B cell (primary cell): ENCODE data around the gene ISOC2. TPM values are rescaled to one million over a fixed set of nuclear protein-coding genes. Genes with fewer than 3 reads are reported as not detected.

Source experiments
- ATAC-seq: fragments of 200-7000 bp; cut with Tn5 transposase; one replicate; pipeline ENCODE4 v1.10.0; 2021; ENCODE audit warnings: low read depth, mild to moderate bottlenecking, moderate number of reproducible peaks, moderate library complexity
- CTCF ChIA-PET: fragments of 350-600 bp; sonication (Branson Sonifier 250); formaldehyde crosslinking; loops from one replicate; lab custom pipeline; 2021; ENCODE audit warnings: antibody characterized with exemption, inconsistent platforms; lab: Charles Lee
- POLR2A ChIA-PET: fragments of 350-600 bp; sonication (Branson Sonifier 250); formaldehyde crosslinking; loops from one replicate; lab custom pipeline; 2021; ENCODE audit warnings: antibody characterized with exemption; lab: Charles Lee
- DNase-seq: peaks from one replicate; pipeline ENCODE4 v3.0.0; 2013
- H2AFZ ChIP-seq: 2 replicates; pipeline ENCODE4 v1.6.1; 2012; ENCODE audit warnings: mild to moderate bottlenecking, low read depth, low read length; ENCODE audit not compliant: insufficient read depth, poor library complexity, severe bottlenecking
- H3K27ac ChIP-seq, 2 donors: 1 replicate in 1 of 2; 2 replicates in 1 of 2; pipeline ENCODE4 v1.5.1; 2012 to 2013; ENCODE audit warnings: low read length in 2 of 2, mild to moderate bottlenecking in 2 of 2, moderate library complexity in 1 of 2
- H3K27me3 ChIP-seq, 4 experiments: fragments of 200-600 bp in 1 of 4; sonication (generic) in 1 of 4; replicated peaks in 1 of 4; 1 replicate in 2 of 4; 2 replicates in 2 of 4; pipeline versions ENCODE4 v1.6.1 to v1.7.0; 2013 to 2016; ENCODE audit warnings: low read length in 3 of 4, mild to moderate bottlenecking in 2 of 4, mixed read lengths in 1 of 4, moderate library complexity in 1 of 4; ENCODE audit not compliant: insufficient read depth in 4 of 4, control insufficient read depth in 3 of 4; ENCODE audit errors: control extremely low read depth in 1 of 4
- H3K36me3 ChIP-seq, 2 experiments: replicated peaks in 1 of 2; 1 replicate in 1 of 2; 2 replicates in 1 of 2; pipeline versions ENCODE4 v1.6.1 to v1.7.1; 2013; ENCODE audit warnings: low read length in 1 of 2; ENCODE audit not compliant: insufficient read depth in 2 of 2, control insufficient read depth in 1 of 2; ENCODE audit errors: control extremely low read depth in 1 of 2, extremely low read depth in 1 of 2
- H3K4me1 ChIP-seq, 2 donors: fragments of 200-600 bp in 1 of 2; sonication (generic) in 1 of 2; 1 replicate in 1 of 2; 2 replicates in 1 of 2; pipeline versions ENCODE4 v1.5.1 to v1.6.1; 2013 to 2017; ENCODE audit warnings: low read length in 2 of 2; ENCODE audit not compliant: control insufficient read depth in 2 of 2, insufficient read depth in 2 of 2
- H3K4me2 ChIP-seq: replicated peaks from 2 replicates; pipeline ENCODE3; 2012; ENCODE audit warnings: mild to moderate bottlenecking, low read depth, low read length; ENCODE audit not compliant: poor library complexity, severe bottlenecking
- H3K4me3 ChIP-seq, 5 experiments: fragments of 200-600 bp in 1 of 5; sonication (generic) in 1 of 5; 1 replicate in 3 of 5; 2 replicates in 2 of 5; pipeline versions ENCODE4 v1.5.1 to v1.7.0; 2011 to 2016; ENCODE audit warnings: low read length in 4 of 5, mild to moderate bottlenecking in 4 of 5, low read depth in 2 of 5, control low read depth in 1 of 5, moderate library complexity in 1 of 5; ENCODE audit not compliant: insufficient read depth in 1 of 5; ENCODE audit errors: control extremely low read depth in 1 of 5, extremely low read depth in 1 of 5
- H3K79me2 ChIP-seq: fragments of 200-600 bp; sonication (generic); one replicate; pipeline ENCODE4 v1.6.0; 2016; ENCODE audit warnings: low read length; ENCODE audit not compliant: control insufficient read depth, insufficient read depth
- H3K9ac ChIP-seq: fragments of 200-600 bp; sonication (generic); 2 replicates; pipeline ENCODE4 v1.6.1; 2017; ENCODE audit warnings: mild to moderate bottlenecking, low read length, moderate library complexity
- H3K9me3 ChIP-seq, 3 donors: one replicate each; pipeline versions ENCODE4 v1.6.1 to v1.7.1; 2013; ENCODE audit warnings: low read length in 2 of 3; ENCODE audit not compliant: control insufficient read depth in 2 of 3, insufficient read depth in 1 of 3; ENCODE audit errors: control extremely low read depth in 1 of 3
- H4K20me1 ChIP-seq: 2 replicates; pipeline ENCODE4 v1.6.0; 2012; ENCODE audit warnings: mild to moderate bottlenecking, low read length; ENCODE audit not compliant: insufficient read depth, control insufficient read depth, poor library complexity, severe bottlenecking
- H3K27ac Mint-ChIP-seq: one replicate; pipeline ENCODE4 v1.8.0; 2021; ENCODE audit warnings: mixed read lengths
- H3K27me3 Mint-ChIP-seq: one replicate; pipeline ENCODE4 v1.8.0; 2021; ENCODE audit warnings: mixed read lengths
- H3K4me1 Mint-ChIP-seq: one replicate; pipeline ENCODE4 v1.8.0; 2021; ENCODE audit warnings: mixed read lengths
- H3K4me3 Mint-ChIP-seq: one replicate; pipeline ENCODE4 v1.8.0; 2021; ENCODE audit warnings: mixed read lengths
- H3K9me3 Mint-ChIP-seq: one replicate; pipeline ENCODE4 v1.8.0; 2022; ENCODE audit warnings: mixed read lengths; ENCODE audit not compliant: insufficient read depth
- EZH2 ChIP-seq: IDR thresholded peaks from 2 replicates; pipeline ENCODE4 v1.6.1; 2012; ENCODE audit warnings: borderline replicate concordance, low read depth, mild to moderate bottlenecking, moderate library complexity, low read length; ENCODE audit not compliant: insufficient read depth, poor library complexity, severe bottlenecking
- WGBS: methylation state at CpG from one replicate; pipeline ENCODE4 v1.1.5; 2013; ENCODE audit warnings: missing lambda C conversion rate; ENCODE audit not compliant: insufficient coverage; 5-methylcytosine and 5-hydroxymethylcytosine counted together
- intact Hi-C: fragments of 100-400 bp; cut with micrococcal nuclease; formaldehyde crosslinking; loops from one replicate; pipeline ENCODE4 v1.10.0; 2022
- polyA plus RNA-seq: library from polyadenylated mRNA; depleted of rRNA; stranded (reverse); fragments of >200 nt; gene quantifications from 2 replicates; pipeline ENCODE4 v1.2.3, GENCODE V29; 2012
- total RNA-seq, 2 donors: library from RNA; stranded (reverse); fragments of 120-200 nt in 1 of 2; gene quantifications; 1 replicate in 1 of 2; 2 replicates in 1 of 2; pipeline versions ENCODE4 v1.2.3 to v1.2.4, GENCODE V29; 2013 to 2022
- TF ChIP-seq, protein P1 (sequence below): fragments of 200-600 bp; IDR thresholded peaks from one replicate; pipeline ENCODE4 v1.8.0; 2022; ENCODE audit warnings: antibody characterized with exemption, mild to moderate bottlenecking

ISOC2 gene
- total and polyA plus RNA-seq, 2 donors (not counting 1 experiment from before 2014, with no cell fraction given), result 10.0 to 27.6 TPM

GRCh38 chr19:55464662-55465054 is 3.2 kb upstream of the ISOC2 start, which contains the start of gene C19orf85:
Gene C19orf85 (minus strand): TSS chr19:55464751. CDS start chr19:55464554, 197 bp downstream.
- Mint-ChIP-seq H3K27me3 (no peaks in the 10 kb centered on the region), H3K4me3 (no peak within 1 kb of the TSS), H3K27ac (no peak within 1 kb of the TSS), H3K9me3 (no peaks in the 10 kb centered on the region), H3K4me1 (peaks cover 22% of the 10 kb centered on the region)
- CTCF ChIA-PET, result no interaction called here
- DNase-seq (no peak), ATAC-seq (no peak)
- Histone ChIP-seq H3K4me1 (peaks cover 14 to 20% of the 10 kb centered on the region in 2 donors), H3K9ac (no peak within 1 kb of the TSS), H3K27me3 (no peaks in the 10 kb centered on the region), H2AFZ (no peak within 1 kb of the TSS), H3K9me3 (peaks cover 0 to 3% (median 0%) of the 10 kb centered on the region in 3 donors), H4K20me1 (no peaks in the 10 kb centered on the region), H3K4me2 (no peak within 1 kb of the TSS), H3K79me2 (no peaks in the 10 kb centered on the region), H3K4me3 (no peak within 1 kb of the TSS), H3K36me3 (no peaks in the 10 kb centered on the region), H3K27ac (no peak within 1 kb of the TSS)
- intact Hi-C loops, result loop anchor here (5.0 kb wide), 1 partner anchor 57 kb away; the partner anchor contains the start of gene UBE2S
- POLR2A ChIA-PET, result no interaction called here
- no peak for TF ChIP-seq EZH2
- TF ChIP-seq, protein P1, sequence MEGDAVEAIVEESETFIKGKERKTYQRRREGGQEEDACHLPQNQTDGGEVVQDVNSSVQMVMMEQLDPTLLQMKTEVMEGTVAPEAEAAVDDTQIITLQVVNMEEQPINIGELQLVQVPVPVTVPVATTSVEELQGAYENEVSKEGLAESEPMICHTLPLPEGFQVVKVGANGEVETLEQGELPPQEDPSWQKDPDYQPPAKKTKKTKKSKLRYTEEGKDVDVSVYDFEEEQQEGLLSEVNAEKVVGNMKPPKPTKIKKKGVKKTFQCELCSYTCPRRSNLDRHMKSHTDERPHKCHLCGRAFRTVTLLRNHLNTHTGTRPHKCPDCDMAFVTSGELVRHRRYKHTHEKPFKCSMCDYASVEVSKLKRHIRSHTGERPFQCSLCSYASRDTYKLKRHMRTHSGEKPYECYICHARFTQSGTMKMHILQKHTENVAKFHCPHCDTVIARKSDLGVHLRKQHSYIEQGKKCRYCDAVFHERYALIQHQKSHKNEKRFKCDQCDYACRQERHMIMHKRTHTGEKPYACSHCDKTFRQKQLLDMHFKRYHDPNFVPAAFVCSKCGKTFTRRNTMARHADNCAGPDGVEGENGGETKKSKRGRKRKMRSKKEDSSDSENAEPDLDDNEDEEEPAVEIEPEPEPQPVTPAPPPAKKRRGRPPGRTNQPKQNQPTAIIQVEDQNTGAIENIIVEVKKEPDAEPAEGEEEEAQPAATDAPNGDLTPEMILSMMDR, result no peak
- WGBS, result 83% methylated on average over 7 of the region's 14 CpGs

DNA sequence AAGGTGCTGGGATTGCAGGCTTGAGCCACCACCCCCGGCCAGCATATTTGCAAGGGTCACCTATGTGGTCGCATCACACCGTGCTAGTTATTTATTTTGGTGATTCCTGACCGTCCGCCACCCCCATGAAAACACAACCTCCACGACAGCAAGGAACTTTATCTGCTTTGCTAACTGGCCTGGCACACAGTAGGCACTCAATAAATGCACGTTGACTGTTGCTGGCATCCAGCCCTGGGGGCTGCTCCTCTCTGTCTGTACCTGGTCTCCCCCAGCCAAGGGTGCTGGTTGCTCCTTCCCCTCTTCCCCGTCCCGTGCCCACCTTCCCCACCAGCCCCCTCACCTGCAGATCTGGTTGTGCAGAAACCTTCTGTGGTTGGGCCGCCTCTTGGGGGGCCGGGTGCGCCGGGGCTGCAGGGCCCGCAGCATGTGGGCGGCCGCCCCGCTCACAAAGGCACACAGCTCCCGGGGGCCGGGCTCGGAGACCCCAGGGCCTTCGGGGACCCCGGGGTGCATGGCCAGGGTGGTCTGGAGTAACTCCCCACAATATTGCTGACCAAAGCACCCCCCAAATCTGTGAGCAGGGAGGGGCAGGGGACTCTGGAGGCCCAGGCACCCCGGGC is 2.7 kb upstream of the ISOC2 start:
- Histone ChIP-seq H2AFZ (no peak overlapping the region), H3K27ac (no peak overlapping the region), H3K9me3 (peaks cover 0 to 3% (median 0%) of the 10 kb centered on the region in 3 donors), H3K27me3 (no peaks in the 10 kb centered on the region), H3K4me2 (no peak overlapping the region), H3K9ac (no peak overlapping the region), H3K79me2 (no peaks in the 10 kb centered on the region), H3K4me1 (peaks cover 14 to 20% of the 10 kb centered on the region in 2 donors), H3K36me3 (no peaks in the 10 kb centered on the region), H4K20me1 (no peaks in the 10 kb centered on the region), H3K4me3 (no peak overlapping the region)
- TF ChIP-seq, protein P1, result no peak
- ChIA-PET POLR2A (no interaction called here), CTCF (no interaction called here)
- WGBS, result 82% methylated on average over 16 of the region's 23 CpGs
- intact Hi-C loops, result loop anchor here (5.0 kb wide), 1 partner anchor 57 kb away; the partner anchor contains the start of gene UBE2S
- Mint-ChIP-seq H3K4me1 (peaks cover 22% of the 10 kb centered on the region), H3K4me3 (no peak overlapping the region), H3K27ac (no peak overlapping the region), H3K9me3 (no peaks in the 10 kb centered on the region), H3K27me3 (no peaks in the 10 kb centered on the region)
- ATAC-seq, result no peak
- no peak for DNase-seq
